Measurements from ENCODE around the gene GHRL. TPM values are rescaled to one million over a fixed set of nuclear protein-coding genes. Genes with fewer than 3 reads are reported as not detected.

GHRL gene
- total RNA-seq, 3 donors from 2014 or later, result 0.51 to 0.63 (median 0.55) TPM

GRCh38 chr3:10288575-10288960, 4.2 kb downstream of the GHRL start:
- no peak for DNase-seq
- Histone ChIP-seq H3K4me1 (ENCODE audit: low read depth) (no peaks in the 10 kb centered on the region), H3K4me3 (no peak overlapping the region), H3K9me3 (no peaks in the 10 kb centered on the region), H3K36me3 (ENCODE audit: low read depth) (no peaks in the 10 kb centered on the region)
- no peak for TF ChIP-seq CTCF (IDR thresholded peaks at IDR 0.05)
- intact Hi-C loops (cut with DNase I, micrococcal nuclease), result no loop called here
- ATAC-seq, result no peak

GRCh38 chr3:10287936-10288574, 4.7 kb downstream of the GHRL start:
- TF ChIP-seq CTCF (IDR thresholded peaks at IDR 0.05), result no peak
- ATAC-seq (no peak), DNase-seq (no peak)
- no peaks in the 10 kb centered on the region for H3K9me3 ChIP-seq
- intact Hi-C loops (cut with DNase I, micrococcal nuclease), result no loop called here
- no peak overlapping the region for H3K4me3 ChIP-seq
- H3K36me3 ChIP-seq (ENCODE audit: low read depth), result no peaks in the 10 kb centered on the region
- no peaks in the 10 kb centered on the region for H3K4me1 ChIP-seq (ENCODE audit: low read depth)

GRCh38 chr3:10286596-10287295, 6.0 kb downstream of the GHRL start:
- intact Hi-C loops (cut with DNase I, micrococcal nuclease), result no loop called here
- no peak for TF ChIP-seq CTCF (IDR thresholded peaks at IDR 0.05)
- Histone ChIP-seq H3K4me3 (no peak overlapping the region), H3K36me3 (ENCODE audit: low read depth) (no peaks in the 10 kb centered on the region), H3K9me3 (no peaks in the 10 kb centered on the region), H3K4me1 (ENCODE audit: low read depth) (no peaks in the 10 kb centered on the region)
- DNase-seq (no peak), ATAC-seq (no peak)

GRCh38 chr3:10286133-10286524, 6.6 kb downstream of the GHRL start:
- Histone ChIP-seq H3K4me1 (ENCODE audit: low read depth) (no peaks in the 10 kb centered on the region), H3K36me3 (ENCODE audit: low read depth) (no peaks in the 10 kb centered on the region), H3K9me3 (no peaks in the 10 kb centered on the region), H3K4me3 (no peak overlapping the region)
- DNase-seq, result no peak
- intact Hi-C loops (cut with DNase I, micrococcal nuclease), result no loop called here
- no peak for TF ChIP-seq CTCF (IDR thresholded peaks at IDR 0.05)
- no peak for ATAC-seq

GRCh38 chr3:10285272-10286132, 7.2 kb downstream of the GHRL start:
- ATAC-seq (no peak), DNase-seq (no peak)
- H3K4me3 ChIP-seq, result no peak overlapping the region
- H3K36me3 ChIP-seq (ENCODE audit: low read depth), result no peaks in the 10 kb centered on the region
- intact Hi-C loops (cut with DNase I, micrococcal nuclease), result no loop called here
- TF ChIP-seq CTCF (IDR thresholded peaks at IDR 0.05), result no peak
- no peaks in the 10 kb centered on the region for H3K9me3 ChIP-seq
- H3K4me1 ChIP-seq (ENCODE audit: low read depth), result no peaks in the 10 kb centered on the region
